GM10266 (cell line): ENCODE measurements around the gene ECI1.

Experiments used
- DNase-seq: peaks from one replicate; pipeline ENCODE4 v3.0.0; 2012; ENCODE audit errors: extremely low spot score
- TF ChIP-seq, protein P1 (sequence below): IDR thresholded peaks from 2 replicates; pipeline ENCODE4 v1.5.1; 2012; ENCODE audit warnings: mild to moderate bottlenecking, low read depth; ENCODE audit not compliant: control insufficient read depth, insufficient read depth; ENCODE audit errors: missing control alignments

The ECI1 gene

GRCh38 chr16:2210386-2211365, 40.7 kb downstream of the ECI1 start, which contains the start of gene BRICD5:
Gene BRICD5, minus strand, starts transcription at chr16:2210863. Its CDS starts 30 bp downstream, at chr16:2210833.
- TF ChIP-seq, protein P1, sequence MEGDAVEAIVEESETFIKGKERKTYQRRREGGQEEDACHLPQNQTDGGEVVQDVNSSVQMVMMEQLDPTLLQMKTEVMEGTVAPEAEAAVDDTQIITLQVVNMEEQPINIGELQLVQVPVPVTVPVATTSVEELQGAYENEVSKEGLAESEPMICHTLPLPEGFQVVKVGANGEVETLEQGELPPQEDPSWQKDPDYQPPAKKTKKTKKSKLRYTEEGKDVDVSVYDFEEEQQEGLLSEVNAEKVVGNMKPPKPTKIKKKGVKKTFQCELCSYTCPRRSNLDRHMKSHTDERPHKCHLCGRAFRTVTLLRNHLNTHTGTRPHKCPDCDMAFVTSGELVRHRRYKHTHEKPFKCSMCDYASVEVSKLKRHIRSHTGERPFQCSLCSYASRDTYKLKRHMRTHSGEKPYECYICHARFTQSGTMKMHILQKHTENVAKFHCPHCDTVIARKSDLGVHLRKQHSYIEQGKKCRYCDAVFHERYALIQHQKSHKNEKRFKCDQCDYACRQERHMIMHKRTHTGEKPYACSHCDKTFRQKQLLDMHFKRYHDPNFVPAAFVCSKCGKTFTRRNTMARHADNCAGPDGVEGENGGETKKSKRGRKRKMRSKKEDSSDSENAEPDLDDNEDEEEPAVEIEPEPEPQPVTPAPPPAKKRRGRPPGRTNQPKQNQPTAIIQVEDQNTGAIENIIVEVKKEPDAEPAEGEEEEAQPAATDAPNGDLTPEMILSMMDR = no peak
- DNase-seq = no peak

- TF ChIP-seq, protein P1 = no peak
- DNase-seq = no peak
Measured at GRCh38 chr16:2210009-2210332, 41.4 kb downstream of the ECI1 start.

GRCh38 chr16:2209258-2210008, 42.0 kb downstream of the ECI1 start:
- TF ChIP-seq, protein P1 = no peak
- no peak for DNase-seq

DNA sequence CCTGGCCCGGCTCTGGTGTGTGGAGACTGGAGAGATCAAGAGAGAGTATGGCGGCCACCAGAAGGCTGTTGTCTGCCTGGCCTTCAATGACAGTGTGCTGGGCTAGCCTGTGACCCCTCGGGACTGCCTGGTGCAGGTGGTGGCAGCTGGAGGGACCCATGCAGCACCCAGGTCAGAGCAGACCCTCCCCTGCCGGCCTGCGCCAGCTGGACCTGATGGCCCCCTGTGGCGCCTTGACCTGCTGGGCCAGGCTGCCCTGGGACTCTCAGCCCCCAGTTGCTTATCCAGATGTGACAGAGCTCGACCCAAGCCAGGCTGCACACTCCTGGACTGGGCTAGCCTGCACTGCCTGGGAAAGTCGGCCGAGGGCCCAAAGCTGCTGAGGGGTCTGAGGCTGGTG, 42.6 kb downstream of the ECI1 start:
- TF ChIP-seq, protein P1 = no peak
- no peak for DNase-seq

DNA sequence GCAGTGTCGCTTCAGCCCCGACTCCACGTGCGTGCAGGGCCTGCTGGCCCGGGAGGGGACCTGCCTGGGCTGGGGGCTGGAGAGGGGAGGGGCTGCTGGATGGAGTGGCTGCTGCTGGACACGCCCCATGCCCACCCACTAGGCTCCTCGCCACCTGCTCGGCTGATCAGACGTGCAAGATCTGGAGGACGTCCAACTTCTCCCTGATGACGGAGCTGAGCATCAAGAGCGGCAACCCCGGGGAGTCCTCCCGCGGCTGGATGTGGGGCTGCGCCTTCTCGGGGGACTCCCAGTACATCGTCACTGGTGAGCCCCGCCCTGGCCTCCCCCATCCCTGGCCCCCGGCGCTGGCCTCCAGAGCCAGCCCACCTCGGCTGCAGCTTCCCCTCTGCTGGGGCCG, 43.1 kb downstream of the ECI1 start:
- TF ChIP-seq, protein P1 = no peak
- DNase-seq = no peak

- TF ChIP-seq, protein P1 = no peak
- DNase-seq = no peak
Measured at GRCh38 chr16:2207872-2208271, 43.5 kb downstream of the ECI1 start.
